Measurements from ENCODE around the gene POLR3GL. TPM values are rescaled to one million over a fixed set of nuclear protein-coding genes. Genes with fewer than 3 reads are reported as not detected.
"Not testable (repeated sequence)": the region's sequence is repeated elsewhere in the genome, so short reads cannot be mapped to it uniquely, and the experiment has no call there.

The POLR3GL gene
- 10 to 100 TPM; 32.6 to 34.9 TPM for total RNA-seq

GRCh38 chr1:145964328-145965118 is at the start of gene POLR3GL, which contains the start of gene ANKRD34A:
POLR3GL (plus strand) TSS chr1:145964690; CDS start chr1:145974866, 10,176 bp downstream.
ANKRD34A (minus strand) TSS chr1:145964575; CDS start chr1:145961759, 2,816 bp downstream.
- H3K36me3 Mint-ChIP-seq, result peaks cover 15% of the 10 kb centered on the region
- peak within 1 kb of the TSS; percentile 94 for H3K27ac Mint-ChIP-seq
- ATAC-seq (ENCODE audit: low read depth) (peak; percentile 89), DNase-seq (peak; percentile 85)
- H3K27me3 Mint-ChIP-seq, result no peaks in the 10 kb centered on the region
- H3K4me3 Mint-ChIP-seq, result peak within 1 kb of the TSS; percentile 94
- POLR2A ChIA-PET, result interaction anchor here (0.5 to 6.8 kb wide), 21 partner anchors 9 to 141 kb away, joined by 3 to 76 read pairs (median 6); partner anchors contain the start of genes NUDT17, PEX11B, PIAS3 and POLR3C
- peaks cover 36% of the 10 kb centered on the region for H3K4me1 Mint-ChIP-seq
- H3K9me3 Mint-ChIP-seq, result peaks cover 4% of the 10 kb centered on the region

DNA sequence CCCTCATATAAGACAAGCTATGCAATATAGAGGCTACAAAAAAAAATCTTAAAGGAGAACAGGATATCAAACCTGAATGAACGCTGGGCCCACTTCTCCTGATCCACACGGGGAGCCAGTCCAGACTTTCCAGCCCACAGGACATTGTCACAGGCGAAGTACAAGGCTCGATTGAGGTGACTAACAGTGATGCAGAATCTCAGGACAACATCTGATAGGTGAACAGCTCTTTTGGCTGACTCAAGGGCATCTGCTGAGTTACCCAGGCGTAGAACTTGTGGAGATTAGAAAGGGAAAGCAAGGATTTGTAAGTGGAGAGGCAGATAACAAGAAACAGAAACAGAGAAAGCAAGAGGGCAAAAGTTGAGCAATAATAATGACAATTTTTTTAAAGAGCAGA is 47.7 kb upstream of the POLR3GL start:
- POLR2A ChIA-PET, result interaction anchor here (2.7 kb wide), 1 partner anchor 10 kb away, joined by 10 read pairs; the partner anchor contains the start of gene RBM8A
- Mint-ChIP-seq H3K27me3 (no peaks in the 10 kb centered on the region), H3K9me3 (no peaks in the 10 kb centered on the region), H3K4me3 (peak overlapping the region; percentile 39), H3K36me3 (peaks cover 20% of the 10 kb centered on the region), H3K4me1 (peaks cover 33% of the 10 kb centered on the region), H3K27ac (peak overlapping the region; percentile 66)
- ATAC-seq (ENCODE audit: low read depth) (no peak), DNase-seq (no peak)

- POLR2A ChIA-PET, result interaction anchor here (0.6 to 3.1 kb wide), 8 partner anchors 9 to 134 kb away, joined by 4 to 42 read pairs (median 9); partner anchors contain the start of genes PIAS3 and RBM8A
- Mint-ChIP-seq H3K9me3 (no peaks in the 10 kb centered on the region), H3K27me3 (no peaks in the 10 kb centered on the region), H3K4me1 (peaks cover 33% of the 10 kb centered on the region), H3K4me3 (peak overlapping the region; percentile 96), H3K36me3 (peaks cover 20% of the 10 kb centered on the region), H3K27ac (peak overlapping the region; percentile 98)
- DNase-seq (no peak), ATAC-seq (ENCODE audit: low read depth) (no peak)
Observed at GRCh38 chr1:145917595-145917994, 46.9 kb upstream of the POLR3GL start.

DNA sequence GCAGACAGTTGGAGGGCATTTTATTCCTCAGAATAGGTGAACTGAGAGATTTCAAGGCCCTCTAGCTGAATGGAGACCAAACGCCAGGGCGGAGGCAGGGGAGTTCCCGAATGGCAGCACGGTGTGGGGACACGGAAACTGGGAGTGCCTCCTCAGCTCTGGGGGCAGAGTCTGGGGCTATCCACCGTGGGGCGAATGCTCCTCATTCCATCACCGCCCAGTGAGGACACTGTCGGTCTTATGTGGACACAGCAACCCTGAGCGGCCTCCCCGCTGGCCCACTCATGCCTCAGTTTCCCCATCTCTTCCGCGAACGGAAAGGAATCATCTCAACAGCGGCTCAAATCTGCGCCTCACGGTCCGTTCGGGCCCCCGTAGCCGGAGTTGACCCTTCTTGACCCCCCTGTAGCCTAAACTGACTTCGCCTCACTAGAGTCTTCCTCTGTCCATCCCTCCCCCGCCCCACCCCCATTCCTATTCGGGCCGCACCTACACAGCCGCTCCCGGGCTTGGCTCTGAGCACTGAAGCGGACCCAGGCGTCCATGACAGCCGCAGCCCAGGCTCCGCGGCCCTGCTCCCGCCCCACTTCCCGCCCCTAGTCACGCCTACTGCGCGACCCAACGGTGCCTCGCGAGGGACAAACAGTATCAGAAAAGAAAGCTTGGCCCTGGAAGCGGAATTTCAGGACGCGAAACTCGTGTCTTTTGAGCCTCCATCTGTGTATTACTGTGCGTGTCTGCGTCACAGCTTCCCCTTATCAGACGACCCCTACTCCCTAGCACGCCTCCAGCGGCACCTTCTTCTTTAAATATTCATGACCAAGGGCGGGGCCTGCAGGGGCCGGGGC is 46.1 kb upstream of the POLR3GL start, which contains the start of gene PEX11B:
Gene PEX11B, minus strand, starts transcription at position 574 of the 848 bp plus-strand sequence. Its CDS starts 29 bp downstream, at position 545.
- peak within 1 kb of the TSS; percentile 98 for H3K27ac Mint-ChIP-seq
- peak within 1 kb of the TSS; percentile 96 for H3K4me3 Mint-ChIP-seq
- POLR2A ChIA-PET, result interaction anchor here (0.6 to 3.1 kb wide), 20 partner anchors 9 to 133 kb away, joined by 3 to 42 read pairs (median 6); partner anchors contain the start of genes ANKRD34A, LIX1L, NUDT17 and PIAS3
- DNase-seq (peak; percentile 93), ATAC-seq (ENCODE audit: low read depth) (peak; percentile 88)
- no peaks in the 10 kb centered on the region for H3K27me3 Mint-ChIP-seq
- no peaks in the 10 kb centered on the region for H3K9me3 Mint-ChIP-seq
- H3K4me1 Mint-ChIP-seq, result peaks cover 34% of the 10 kb centered on the region
- H3K36me3 Mint-ChIP-seq, result peaks cover 20% of the 10 kb centered on the region

DNA sequence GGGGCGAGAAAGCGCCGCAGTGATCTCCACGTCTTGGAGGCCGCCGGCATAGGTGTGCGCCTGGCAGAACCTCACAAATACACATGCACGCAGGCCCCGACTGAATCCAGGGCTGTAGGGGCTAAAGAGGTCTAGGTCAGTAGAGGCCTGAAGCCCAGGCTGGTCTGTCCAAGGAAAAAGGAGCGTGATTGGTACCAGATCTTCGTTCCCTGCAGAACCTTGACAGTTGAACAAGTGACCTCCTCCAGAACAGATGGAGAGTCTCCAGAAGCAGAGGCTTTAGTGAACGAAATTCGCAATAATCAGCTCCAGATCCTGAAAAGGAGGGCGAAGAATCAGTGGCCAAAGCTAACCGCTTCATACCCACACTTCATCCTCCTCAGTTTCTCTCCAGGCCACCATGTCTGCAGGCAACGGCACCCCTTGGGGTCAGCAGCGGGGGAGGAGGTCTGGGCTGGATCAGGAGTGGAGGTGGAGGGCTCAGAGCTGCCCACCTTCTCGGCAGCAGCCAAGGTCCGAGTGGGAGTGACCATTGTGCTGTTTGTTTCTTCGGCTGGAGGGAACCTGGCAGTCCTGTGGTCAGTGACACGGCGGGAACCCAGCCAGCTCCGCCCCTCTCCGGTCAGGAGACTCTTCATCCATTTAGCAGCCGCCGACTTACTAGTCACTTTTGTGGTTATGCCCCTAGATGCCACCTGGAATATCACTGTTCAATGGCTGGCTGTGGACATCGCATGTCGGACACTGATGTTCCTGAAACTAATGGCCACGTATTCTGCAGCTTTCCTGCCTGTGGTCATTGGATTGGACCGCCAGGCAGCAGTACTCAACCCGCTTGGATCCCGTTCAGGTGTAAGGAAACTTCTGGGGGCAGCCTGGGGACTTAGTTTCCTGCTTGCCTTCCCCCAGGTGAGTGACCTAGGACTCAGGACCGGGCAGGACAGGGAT is 45.2 kb upstream of the POLR3GL start:
- Mint-ChIP-seq H3K36me3 (peaks cover 16% of the 10 kb centered on the region), H3K9me3 (no peaks in the 10 kb centered on the region), H3K4me3 (peak overlapping the region; percentile 96), H3K4me1 (peaks cover 29% of the 10 kb centered on the region), H3K27ac (peak overlapping the region; percentile 98), H3K27me3 (no peaks in the 10 kb centered on the region)
- peak; percentile 52 for DNase-seq
- POLR2A ChIA-PET, result interaction anchor here (0.6 to 3.1 kb wide), 19 partner anchors 8 to 132 kb away, joined by 3 to 42 read pairs (median 5); partner anchors contain the start of genes ANKRD34A, LIX1L, NUDT17 and PIAS3
- peak; percentile 88 for ATAC-seq (ENCODE audit: low read depth)

DNA sequence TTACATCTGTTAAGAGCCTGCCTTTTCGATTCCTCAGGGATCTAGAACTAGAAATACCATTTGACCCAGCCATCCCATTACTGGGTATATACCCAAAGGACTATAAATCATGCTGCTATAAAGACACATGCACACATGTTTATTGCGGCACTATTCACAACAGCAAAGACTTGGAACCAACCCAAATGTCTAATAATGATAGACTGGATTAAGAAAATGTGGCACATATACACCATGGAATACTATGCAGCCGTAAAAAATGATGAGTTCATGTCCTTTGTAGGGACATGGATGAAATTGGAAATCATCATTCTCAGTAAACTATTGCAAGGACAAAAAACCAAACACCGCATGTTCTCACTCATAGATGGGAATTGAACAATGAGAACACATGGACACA is 44.2 kb upstream of the POLR3GL start:
- POLR2A ChIA-PET, result interaction anchor here (2.3 kb wide), 1 partner anchor 38 kb away, joined by 11 read pairs; the partner anchor contains the start of gene LIX1L
- not testable (repeated sequence) for ATAC-seq (ENCODE audit: low read depth); DNase-seq; H3K9me3 Mint-ChIP-seq; H3K27me3 Mint-ChIP-seq
- peak overlapping the region; percentile 96 for H3K4me3 Mint-ChIP-seq
- peaks cover 24% of the 10 kb centered on the region for H3K4me1 Mint-ChIP-seq
- peak overlapping the region; percentile 78 for H3K27ac Mint-ChIP-seq
- H3K36me3 Mint-ChIP-seq, result peaks cover 13% of the 10 kb centered on the region

- Mint-ChIP-seq H3K36me3 (peaks cover 13% of the 10 kb centered on the region), H3K27ac (no peak overlapping the region), H3K27me3 (no peaks in the 10 kb centered on the region), H3K4me3 (no peak overlapping the region), H3K4me1 (peaks cover 31% of the 10 kb centered on the region), H3K9me3 (no peaks in the 10 kb centered on the region)
- no peak for DNase-seq
- ATAC-seq (ENCODE audit: low read depth), result no peak
- POLR2A ChIA-PET, result no interaction called here
Observed at GRCh38 chr1:145922266-145922665, 42.2 kb upstream of the POLR3GL start.

DNA sequence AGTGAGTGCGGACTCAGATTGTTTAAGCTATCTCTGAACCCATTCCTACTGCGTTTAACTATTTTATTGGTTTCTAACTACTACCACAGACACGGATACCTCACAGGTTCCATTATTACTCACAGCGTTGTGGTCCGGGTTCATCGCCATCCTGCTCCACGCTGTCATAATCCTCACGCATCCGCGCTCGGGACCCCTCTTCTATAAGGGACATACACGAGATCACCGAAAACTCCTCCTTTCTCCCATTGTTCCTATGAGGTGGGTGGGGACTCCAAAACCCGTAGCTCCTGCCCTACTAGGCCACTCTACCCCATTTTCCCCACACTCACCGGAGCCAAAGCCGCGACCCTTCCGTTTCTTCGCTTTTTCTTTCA is 37.8 kb upstream of the POLR3GL start:
- Mint-ChIP-seq H3K4me1 (peaks cover 15% of the 10 kb centered on the region), H3K9me3 (no peaks in the 10 kb centered on the region), H3K36me3 (peaks cover 11% of the 10 kb centered on the region), H3K27me3 (no peaks in the 10 kb centered on the region), H3K27ac (no peak overlapping the region), H3K4me3 (no peak overlapping the region)
- DNase-seq (no peak), ATAC-seq (ENCODE audit: low read depth) (peak; percentile 10)
- POLR2A ChIA-PET, result interaction anchor here (1.0 to 3.5 kb wide), 18 partner anchors 8 to 111 kb away, joined by 3 to 76 read pairs (median 10); partner anchors contain the start of genes ANKRD34A, LIX1L, NUDT17 and PEX11B

- H3K9me3 Mint-ChIP-seq, result no peaks in the 10 kb centered on the region
- peaks cover 11% of the 10 kb centered on the region for H3K36me3 Mint-ChIP-seq
- no peak within 1 kb of the TSS for H3K4me3 Mint-ChIP-seq
- ATAC-seq (ENCODE audit: low read depth) (peak; percentile 96), DNase-seq (peak; percentile 83)
- POLR2A ChIA-PET, result interaction anchor here (0.6 to 3.5 kb wide), 26 partner anchors 9 to 462 kb away, joined by 3 to 76 read pairs (median 5); partner anchors contain the start of genes ANKRD34A, ANKRD35, LIX1L and NUDT17
- no peaks in the 10 kb centered on the region for H3K27me3 Mint-ChIP-seq
- H3K4me1 Mint-ChIP-seq, result peaks cover 17% of the 10 kb centered on the region
- H3K27ac Mint-ChIP-seq, result peak within 1 kb of the TSS; percentile 93
Observed at GRCh38 chr1:145927063-145927886, 37.2 kb upstream of the POLR3GL start, which contains the start of gene RBM8A. RBM8A (minus strand) TSS chr1:145927484; CDS start chr1:145927426, 58 bp downstream.

DNA sequence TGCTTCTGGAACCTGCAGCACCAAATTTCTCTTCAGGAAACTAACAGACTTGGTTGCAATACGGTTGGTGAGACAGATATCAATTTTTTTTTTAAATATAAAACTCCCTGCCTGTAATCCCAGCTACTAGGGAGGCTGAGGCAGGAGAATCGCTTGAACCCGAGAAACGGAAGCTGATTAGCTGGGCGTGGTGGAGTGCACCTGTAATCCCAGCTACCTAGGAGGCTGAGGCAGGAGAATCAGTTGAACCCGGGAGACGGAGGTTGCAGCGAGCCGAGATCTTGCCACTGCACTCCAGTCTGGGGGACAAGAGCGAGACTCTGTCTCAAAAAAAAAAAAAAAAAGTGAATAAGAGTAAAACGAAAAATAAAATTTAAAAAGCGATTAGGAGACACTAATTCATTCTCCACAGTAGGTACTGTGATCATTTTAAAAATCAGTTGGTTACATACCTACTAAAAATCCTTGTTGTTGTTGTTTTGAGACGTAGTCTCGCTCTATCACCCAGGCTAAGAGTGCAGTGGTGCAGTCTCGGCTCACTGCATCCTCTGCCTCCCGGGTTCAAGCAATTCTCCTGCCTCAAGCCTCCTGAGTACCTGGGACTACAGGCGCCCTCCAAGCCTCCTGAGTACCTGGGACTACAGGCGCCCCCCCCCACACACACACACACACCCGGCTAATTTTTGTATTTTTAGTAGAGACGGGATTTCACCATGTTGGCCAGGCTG is 36.4 kb upstream of the POLR3GL start:
- Mint-ChIP-seq H3K4me1 (peaks cover 24% of the 10 kb centered on the region), H3K27me3 (no peaks in the 10 kb centered on the region), H3K27ac (peak overlapping the region; percentile 93), H3K9me3 (no peaks in the 10 kb centered on the region), H3K4me3 (no peak overlapping the region), H3K36me3 (peaks cover 11% of the 10 kb centered on the region)
- ATAC-seq (ENCODE audit: low read depth) (no peak), DNase-seq (no peak)
- POLR2A ChIA-PET, result interaction anchor here (0.6 to 3.5 kb wide), 23 partner anchors 8 to 111 kb away, joined by 3 to 76 read pairs (median 5); partner anchors contain the start of genes ANKRD34A, LIX1L, NUDT17 and PEX11B

All from activated naive CD8-positive, alpha-beta T cell treated with anti-CD3 and anti-CD28 coated beads, Interleukin-2, amount 10 ng/mL, durations not matched to agents 7 days and 5 days (primary cell).